Endothelial cell (in vitro differentiated cells): ENCODE data around the gene LAMTOR4. TPM values are rescaled to one million over a fixed set of nuclear protein-coding genes. Genes with fewer than 3 reads are reported as not detected.

Experiments used
- DNase-seq: peaks from one replicate; pipeline ENCODE4 v3.0.0; 2021; ENCODE audit warnings: low spot score
- H3K27ac Mint-ChIP-seq: one replicate; pipeline ENCODE4 v1.8.0; 2021; ENCODE audit warnings: mixed read lengths, inconsistent platforms; ENCODE audit not compliant: unreplicated experiment
- H3K27me3 Mint-ChIP-seq: one replicate; pipeline ENCODE4 v1.8.0; 2021; ENCODE audit warnings: mild to moderate bottlenecking, moderate library complexity, mixed read lengths, inconsistent platforms; ENCODE audit not compliant: unreplicated experiment
- H3K36me3 Mint-ChIP-seq: one replicate; pipeline ENCODE4 v1.8.0; 2021; ENCODE audit warnings: mild to moderate bottlenecking, low read depth, mixed read lengths, inconsistent platforms; ENCODE audit not compliant: unreplicated experiment
- H3K4me1 Mint-ChIP-seq: one replicate; pipeline ENCODE4 v1.8.0; 2021; ENCODE audit warnings: mild to moderate bottlenecking, mixed read lengths, inconsistent platforms; ENCODE audit not compliant: unreplicated experiment
- H3K4me3 Mint-ChIP-seq: one replicate; pipeline ENCODE4 v1.8.0; 2021; ENCODE audit warnings: mild to moderate bottlenecking, mixed read lengths, inconsistent platforms; ENCODE audit not compliant: unreplicated experiment
- H3K9me3 Mint-ChIP-seq: one replicate; pipeline ENCODE4 v1.8.0; 2021; ENCODE audit warnings: mixed read lengths, inconsistent platforms; ENCODE audit not compliant: unreplicated experiment
- CTCF ChIP-seq: fragments of 200-600 bp; sonication (generic); IDR thresholded peaks from one replicate; pipeline ENCODE4 v1.5.0; 2021; ENCODE audit warnings: antibody characterized with exemption; ENCODE audit not compliant: unreplicated experiment
- total RNA-seq: library from RNA; stranded (reverse); fragmentation: NEBNext Ultra II Directional; extraction: Animal tissue kit (Norgen Biotek cat#: 25700); gene quantifications from one replicate; pipeline ENCODE4 v1.2.1, GENCODE V29; 2021; ENCODE audit not compliant: unreplicated experiment

The LAMTOR4 gene
- total RNA-seq, 1 donor from 2014 or later, result 68.6 TPM

GRCh38 chr7:100154651-100155491 is 6.2 kb downstream of the LAMTOR4 start:
- H3K9me3 Mint-ChIP-seq, result no peaks in the 10 kb centered on the region
- no peak overlapping the region for H3K4me3 Mint-ChIP-seq
- H3K4me1 Mint-ChIP-seq, result peaks cover 37% of the 10 kb centered on the region
- H3K36me3 Mint-ChIP-seq, result peaks cover 21% of the 10 kb centered on the region
- no peak for TF ChIP-seq CTCF
- H3K27me3 Mint-ChIP-seq, result peaks cover 13% of the 10 kb centered on the region
- DNase-seq, result no peak
- H3K27ac Mint-ChIP-seq, result no peak overlapping the region

GRCh38 chr7:100155553-100156317 is 7.0 kb downstream of the LAMTOR4 start:
- no peak for TF ChIP-seq CTCF
- Mint-ChIP-seq H3K4me3 (no peak overlapping the region), H3K36me3 (peaks cover 21% of the 10 kb centered on the region), H3K27me3 (peaks cover 15% of the 10 kb centered on the region), H3K4me1 (peaks cover 32% of the 10 kb centered on the region), H3K27ac (no peak overlapping the region), H3K9me3 (no peaks in the 10 kb centered on the region)
- DNase-seq, result no peak

GRCh38 chr7:100156331-100157068 is 7.8 kb downstream of the LAMTOR4 start:
- H3K4me1 Mint-ChIP-seq, result peaks cover 32% of the 10 kb centered on the region
- H3K4me3 Mint-ChIP-seq, result peak overlapping the region; percentile 42
- H3K27ac Mint-ChIP-seq, result peak overlapping the region; percentile 9

GRCh38 chr7:100157069-100157333 is 8.3 kb downstream of the LAMTOR4 start:
- Mint-ChIP-seq H3K36me3 (peaks cover 21% of the 10 kb centered on the region), H3K27me3 (peaks cover 19% of the 10 kb centered on the region), H3K27ac (no peak overlapping the region), H3K9me3 (no peaks in the 10 kb centered on the region), H3K4me1 (peaks cover 31% of the 10 kb centered on the region), H3K4me3 (peak overlapping the region; percentile 84)
- no peak for DNase-seq
- TF ChIP-seq CTCF, result no peak

More at GRCh38 chr7:100156331-100157068, 7.8 kb downstream of the LAMTOR4 start:
- no peak for TF ChIP-seq CTCF
- no peak for DNase-seq
- H3K36me3 Mint-ChIP-seq, result peaks cover 21% of the 10 kb centered on the region
- no peaks in the 10 kb centered on the region for H3K9me3 Mint-ChIP-seq
- peaks cover 16% of the 10 kb centered on the region for H3K27me3 Mint-ChIP-seq
